HG03354 (cell line): Measurements from ENCODE around the gene PLA2G15.

Source experiments
- ATAC-seq: cut with Tn5 transposase; IDR thresholded peaks from one replicate; pipeline ENCODE4 v1.9.1; 2021; ENCODE audit warnings: mild to moderate bottlenecking; ENCODE audit not compliant: unreplicated experiment, poor library complexity, severe bottlenecking

The PLA2G15 gene

DNA sequence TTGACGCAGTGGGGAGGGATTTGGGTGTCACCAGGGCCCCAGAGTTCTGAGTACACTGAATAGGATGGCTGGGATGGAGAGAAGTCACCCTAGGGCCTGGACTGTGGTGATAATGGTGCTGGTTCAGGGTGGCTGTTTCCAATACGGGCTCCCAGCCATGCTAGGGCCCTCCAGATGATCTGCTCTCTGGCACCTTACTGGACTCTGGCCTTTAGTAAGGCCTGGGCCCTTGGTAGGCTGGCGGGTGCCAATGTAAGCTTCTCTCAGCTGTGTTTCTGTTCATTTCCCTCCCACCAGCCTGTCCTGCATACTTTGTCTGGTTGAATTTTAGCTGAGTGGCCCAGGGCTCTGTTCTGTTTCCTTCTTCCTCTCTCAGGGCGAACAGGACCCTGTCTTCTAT is 2.8 kb downstream of the PLA2G15 start:
- no peak for ATAC-seq

GRCh38 chr16:68249371-68249770 is 4.2 kb downstream of the PLA2G15 start:
- no peak for ATAC-seq

DNA sequence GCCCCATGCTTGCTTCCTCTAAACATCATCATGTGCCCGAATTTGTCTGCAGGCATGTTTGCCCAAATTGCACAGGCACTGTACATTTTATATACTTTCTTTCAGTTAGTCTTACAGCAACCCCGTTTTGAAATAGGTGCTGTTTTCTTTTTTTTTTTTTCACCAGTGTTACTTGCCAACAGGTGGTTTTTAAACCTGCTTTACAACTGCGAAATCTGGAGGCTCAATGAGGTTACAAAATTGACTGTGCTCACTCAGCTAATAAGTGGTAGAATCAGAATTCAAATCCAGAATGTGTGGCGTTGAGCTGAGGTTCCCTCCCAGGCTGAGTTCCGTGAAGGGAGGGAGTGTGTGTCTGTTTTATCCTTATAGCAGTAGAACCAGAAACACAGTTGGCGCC is 5.8 kb downstream of the PLA2G15 start:
- ATAC-seq: no peak

- ATAC-seq: no peak
These were observed 6.7 kb downstream of the PLA2G15 start for GRCh38 chr16:68251832-68252231.

GRCh38 chr16:68252383-68252782 is 7.2 kb downstream of the PLA2G15 start:
- no peak for ATAC-seq

DNA sequence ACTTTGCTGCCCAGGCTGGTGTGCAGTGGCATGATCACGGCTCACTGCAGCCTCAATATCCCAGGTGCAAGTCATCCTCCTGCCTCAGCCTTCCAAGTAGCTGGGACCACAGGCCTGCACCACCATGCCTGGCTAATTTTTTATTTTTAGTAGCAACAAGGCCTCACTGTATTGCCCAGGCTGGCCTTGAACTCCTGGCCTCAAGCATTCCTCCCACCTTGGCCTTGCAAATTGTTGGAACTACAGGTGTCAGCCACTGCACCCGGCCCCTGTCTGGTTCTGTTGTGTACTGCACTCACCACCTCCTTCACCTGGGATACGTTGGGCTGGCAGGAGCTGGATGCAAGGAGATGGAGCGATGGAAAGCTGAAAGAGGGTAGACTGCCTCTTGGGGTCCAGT is 8.5 kb downstream of the PLA2G15 start:
- no peak for ATAC-seq

- ATAC-seq: no peak
These were observed 10.5 kb downstream of the PLA2G15 start for GRCh38 chr16:68255712-68256111.

GRCh38 chr16:68257251-68257905 is 12.2 kb downstream of the PLA2G15 start:
- peak; percentile 64 for ATAC-seq

GRCh38 chr16:68257906-68258800 is 13.0 kb downstream of the PLA2G15 start:
- ATAC-seq: peak; percentile 16

- ATAC-seq: no peak
These were observed 14.0 kb downstream of the PLA2G15 start for GRCh38 chr16:68259007-68259825.

DNA sequence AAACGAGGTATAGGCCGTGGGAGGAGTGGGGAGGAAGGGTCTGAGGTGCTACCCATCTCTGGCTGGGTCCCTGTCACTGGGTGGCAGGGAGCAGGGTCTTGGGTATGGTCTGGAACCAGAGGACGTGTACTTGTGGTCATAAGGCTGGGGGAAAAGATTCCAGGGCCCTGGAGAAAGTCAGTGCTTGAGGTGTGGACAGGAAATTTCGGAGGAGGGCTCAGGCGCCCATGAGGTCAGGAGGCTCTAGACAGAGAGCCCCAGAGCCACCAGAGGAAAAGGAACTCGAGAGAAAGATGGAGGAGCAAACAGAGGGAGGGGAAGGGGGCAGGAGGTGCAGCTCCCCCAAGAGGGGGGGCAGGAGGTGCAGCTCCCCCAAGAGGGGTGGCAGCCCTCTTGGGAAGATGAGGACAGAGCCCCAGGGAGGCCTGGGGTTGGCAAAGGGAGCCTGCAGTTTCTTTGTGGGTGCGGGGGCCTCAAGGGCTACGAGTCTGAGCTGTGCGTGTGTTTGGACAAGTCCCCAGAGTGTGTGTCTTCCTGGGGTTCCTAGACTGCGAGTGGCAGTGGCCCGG is 18.5 kb downstream of the PLA2G15 start:
- peak; percentile 11 for ATAC-seq

DNA sequence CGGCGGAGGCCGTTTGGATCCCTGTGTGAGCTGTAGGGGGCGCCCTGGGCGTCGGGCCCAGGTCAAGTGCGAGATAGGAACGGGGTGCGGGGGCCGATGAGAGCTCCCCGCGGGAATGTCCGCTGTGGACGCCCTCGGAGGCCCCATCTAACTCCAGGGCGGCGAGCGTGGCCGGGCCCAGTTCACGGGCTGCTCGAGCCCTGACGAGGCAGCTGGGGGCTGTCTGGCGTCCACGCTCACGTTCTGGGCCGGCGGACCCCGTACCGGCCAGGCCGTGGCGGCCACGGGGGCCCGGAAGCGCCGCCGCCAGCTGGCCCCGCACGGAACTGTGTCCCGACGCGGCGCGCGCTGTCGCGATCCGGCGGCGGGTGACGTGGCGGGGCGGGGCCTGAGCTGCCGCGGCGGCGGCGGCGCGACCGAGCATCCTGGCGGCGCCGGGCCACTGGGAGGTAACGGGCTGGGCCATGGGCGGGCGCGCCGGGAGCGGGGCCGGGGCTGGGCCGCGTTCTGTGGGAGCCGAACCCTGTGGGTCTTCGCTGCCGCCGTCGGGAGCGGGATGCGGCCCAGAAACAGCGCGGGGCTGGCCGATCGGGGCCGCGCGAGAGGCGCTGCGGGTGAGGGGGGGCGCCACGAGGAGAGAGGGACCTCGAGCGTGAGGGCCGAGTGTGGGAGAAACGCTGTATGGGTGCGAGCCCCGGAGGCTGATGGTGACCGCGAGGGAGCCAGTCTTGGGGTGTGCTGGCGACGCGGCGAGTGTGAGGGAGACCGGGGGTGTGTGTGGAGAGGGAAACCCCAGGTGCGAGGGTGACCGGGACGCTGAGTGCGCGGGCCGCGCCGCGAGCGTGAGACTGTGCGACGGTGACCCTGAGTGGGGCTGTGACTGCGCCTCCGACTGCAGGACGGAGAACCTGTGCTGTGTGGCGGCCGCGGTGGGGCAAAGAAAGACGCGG is 19.2 kb downstream of the PLA2G15 start, which contains the start of gene SLC7A6:
Gene SLC7A6 (plus strand): TSS at position 399 of the 950 bp plus-strand sequence. CDS start 10,201 bp downstream, outside the sequence.
- peak; percentile 63 for ATAC-seq

- no peak for ATAC-seq
These were observed 20.1 kb downstream of the PLA2G15 start for GRCh38 chr16:68265078-68265920.

GRCh38 chr16:68267612-68268405 is 22.6 kb downstream of the PLA2G15 start:
- no peak for ATAC-seq

DNA sequence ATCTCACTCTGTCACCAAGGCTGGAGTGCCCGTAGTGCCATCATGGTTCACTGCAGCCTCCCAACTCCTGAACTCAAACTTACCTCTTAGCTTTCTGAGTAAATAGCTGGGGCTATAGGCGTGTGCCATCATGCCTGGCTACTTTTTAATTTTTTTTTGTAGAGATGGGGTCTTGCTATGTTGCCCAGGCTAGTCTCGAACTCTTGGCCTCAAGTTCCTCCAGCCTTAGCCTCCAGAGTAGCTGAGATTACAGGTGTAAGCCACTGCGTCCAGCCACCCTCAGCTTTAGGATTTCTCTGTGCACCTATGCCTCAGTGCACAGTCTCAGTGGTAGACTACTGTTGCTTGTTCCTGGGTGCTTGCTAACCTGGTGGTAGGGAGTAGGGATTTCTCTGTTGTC is 24.6 kb downstream of the PLA2G15 start:
- no peak for ATAC-seq

- ATAC-seq: no peak
These were observed 25.2 kb downstream of the PLA2G15 start for GRCh38 chr16:68270353-68270752.

DNA sequence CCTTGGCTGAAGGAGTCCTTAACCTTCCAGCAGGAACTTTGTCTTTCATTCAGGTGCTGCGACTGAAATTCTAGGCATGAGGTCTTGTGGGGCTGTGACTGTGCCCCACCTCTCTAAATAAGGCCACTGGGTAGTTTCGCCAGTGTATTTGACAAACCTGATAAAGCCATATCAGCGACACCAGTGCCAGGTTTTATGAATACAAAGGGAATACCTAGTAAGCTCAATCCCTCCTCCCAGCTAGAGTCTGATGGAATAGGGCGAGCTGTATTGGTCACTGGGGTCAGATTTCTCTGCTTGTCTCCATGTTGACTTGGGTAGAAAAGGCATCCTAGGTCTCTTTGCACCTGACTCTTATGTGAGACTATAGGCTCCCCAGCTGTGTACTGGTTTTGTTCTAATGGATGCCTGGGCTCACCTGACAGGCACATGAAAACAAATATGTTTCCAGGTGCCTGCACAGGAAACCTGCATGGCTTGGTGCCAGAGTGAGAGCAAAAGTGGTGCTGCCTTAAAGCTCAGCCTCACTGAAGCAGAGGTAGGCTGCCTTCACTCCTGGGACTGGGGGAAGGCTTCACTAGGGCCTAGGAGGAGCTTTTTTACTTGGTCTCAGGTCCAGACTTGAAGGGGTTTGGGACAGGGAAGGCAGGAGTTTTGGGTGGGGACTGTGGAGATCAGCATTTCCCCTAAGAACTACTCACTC is 27.5 kb downstream of the PLA2G15 start:
- no peak for ATAC-seq
